Measurements from ENCODE around the gene ATP2A1. TPM values are rescaled to one million over a fixed set of nuclear protein-coding genes. Genes with fewer than 3 reads are reported as not detected.

ATP2A1 gene
- total and polyA plus RNA-seq, 2 of the 13 experiments (the other 11 are each of a cell fraction or from before 2014, with no cell fraction given): 3.2 to 12.5 TPM

GRCh38 chr16:28924762-28925385, 46.6 kb downstream of the ATP2A1 start, which contains the start of gene RABEP2 (continued):
- TF ChIP-seq ZNF280D (CRISPR knock-in tag; IDR thresholded peaks at IDR 0.05) (peak; percentile 23; the same call in 1 of the 2 replicates), TRIM22 (IDR thresholded peaks at IDR 0.05) (no peak), ZNF260 (CRISPR knock-in tag; IDR thresholded peaks at IDR 0.05; ENCODE audit: borderline replicate concordance, low read depth) (no peak), GMEB2 (CRISPR knock-in tag; IDR thresholded peaks at IDR 0.05; ENCODE audit: low read depth) (no peak), BCL6 (CRISPR knock-in tag; IDR thresholded peaks at IDR 0.05) (no peak), NRL (CRISPR knock-in tag; IDR thresholded peaks at IDR 0.05; ENCODE audit: borderline replicate concordance) (no peak), ZNF44 (CRISPR knock-in tag; IDR thresholded peaks at IDR 0.05) (0 out of 2 replicates have a peak, but pooled peaks have one; percentile 16), ZNF616 (CRISPR knock-in tag; IDR thresholded peaks at IDR 0.05; ENCODE audit: low read depth) (no peak), ZNF263 (CRISPR knock-in tag; IDR thresholded peaks at IDR 0.05) (peak; percentile 69), ZNF350 (CRISPR knock-in tag; IDR thresholded peaks at IDR 0.05; ENCODE audit: borderline replicate concordance, low read depth) (peak; percentile 56; the same call in 1 of the 2 replicates), ZZZ3 (CRISPR knock-in tag; IDR thresholded peaks at IDR 0.05; ENCODE audit: borderline replicate concordance) (peak; percentile 28; the same call in 1 of the 2 replicates), KDM6A (CRISPR knock-in tag; IDR thresholded peaks at IDR 0.05; ENCODE audit: low read depth) (no peak), ZNF230 (CRISPR knock-in tag; IDR thresholded peaks at IDR 0.05) (0 out of 2 replicates have a peak, but pooled peaks have one; percentile 23), HOXA7 (CRISPR knock-in tag; IDR thresholded peaks at IDR 0.05) (no peak)
- TF ChIP-seq, protein P1, sequence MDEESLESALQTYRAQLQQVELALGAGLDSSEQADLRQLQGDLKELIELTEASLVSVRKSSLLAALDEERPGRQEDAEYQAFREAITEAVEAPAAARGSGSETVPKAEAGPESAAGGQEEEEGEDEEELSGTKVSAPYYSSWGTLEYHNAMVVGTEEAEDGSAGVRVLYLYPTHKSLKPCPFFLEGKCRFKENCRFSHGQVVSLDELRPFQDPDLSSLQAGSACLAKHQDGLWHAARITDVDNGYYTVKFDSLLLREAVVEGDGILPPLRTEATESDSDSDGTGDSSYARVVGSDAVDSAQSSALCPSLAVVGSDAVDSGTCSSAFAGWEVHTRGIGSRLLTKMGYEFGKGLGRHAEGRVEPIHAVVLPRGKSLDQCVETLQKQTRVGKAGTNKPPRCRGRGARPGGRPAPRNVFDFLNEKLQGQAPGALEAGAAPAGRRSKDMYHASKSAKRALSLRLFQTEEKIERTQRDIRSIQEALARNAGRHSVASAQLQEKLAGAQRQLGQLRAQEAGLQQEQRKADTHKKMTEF (CRISPR knock-in tag; IDR thresholded peaks at IDR 0.05): no peak
- TF ChIP-seq, protein P2, sequence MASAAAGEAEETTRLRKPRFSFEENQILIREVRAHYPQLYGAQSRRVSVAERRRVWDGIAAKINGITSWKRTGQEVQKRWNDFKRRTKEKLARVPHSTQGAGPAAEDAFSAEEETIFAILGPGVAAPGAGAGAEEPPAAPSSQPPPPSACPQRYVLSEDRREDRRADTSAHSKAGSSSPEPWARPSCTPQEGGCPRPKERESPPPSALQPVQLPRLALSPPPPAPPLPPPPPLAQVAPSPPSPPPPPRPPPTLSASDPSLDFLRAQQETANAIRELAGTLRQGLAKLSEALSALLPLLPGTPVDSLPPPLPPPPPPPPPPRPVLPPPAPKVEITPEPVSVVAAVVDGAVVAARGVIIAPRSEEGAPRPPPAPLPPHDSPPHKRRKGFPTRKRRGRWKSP (CRISPR knock-in tag; IDR thresholded peaks at IDR 0.05): peak; percentile 79; the same call in 1 of the 2 replicates
- TF ChIP-seq, protein P3, sequence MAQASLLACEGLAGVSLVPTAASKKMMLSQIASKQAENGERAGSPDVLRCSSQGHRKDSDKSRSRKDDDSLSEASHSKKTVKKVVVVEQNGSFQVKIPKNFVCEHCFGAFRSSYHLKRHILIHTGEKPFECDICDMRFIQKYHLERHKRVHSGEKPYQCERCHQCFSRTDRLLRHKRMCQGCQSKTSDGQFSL (CRISPR knock-in tag; IDR thresholded peaks at IDR 0.05): peak; percentile 38; the same call in 1 of the 2 replicates
- TF ChIP-seq, protein P4, sequence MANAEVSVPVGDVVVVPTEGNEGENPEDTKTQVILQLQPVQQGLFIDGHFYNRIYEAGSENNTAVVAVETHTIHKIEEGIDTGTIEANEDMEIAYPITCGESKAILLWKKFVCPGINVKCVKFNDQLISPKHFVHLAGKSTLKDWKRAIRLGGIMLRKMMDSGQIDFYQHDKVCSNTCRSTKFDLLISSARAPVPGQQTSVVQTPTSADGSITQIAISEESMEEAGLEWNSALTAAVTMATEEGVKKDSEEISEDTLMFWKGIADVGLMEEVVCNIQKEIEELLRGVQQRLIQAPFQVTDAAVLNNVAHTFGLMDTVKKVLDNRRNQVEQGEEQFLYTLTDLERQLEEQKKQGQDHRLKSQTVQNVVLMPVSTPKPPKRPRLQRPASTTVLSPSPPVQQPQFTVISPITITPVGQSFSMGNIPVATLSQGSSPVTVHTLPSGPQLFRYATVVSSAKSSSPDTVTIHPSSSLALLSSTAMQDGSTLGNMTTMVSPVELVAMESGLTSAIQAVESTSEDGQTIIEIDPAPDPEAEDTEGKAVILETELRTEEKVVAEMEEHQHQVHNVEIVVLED (CRISPR knock-in tag; IDR thresholded peaks at IDR 0.05; ENCODE audit: borderline replicate concordance): peak; percentile 60

Measured in HepG2 (cell line).